ENCODE results near the gene THAP4.

Gene THAP4

GRCh38 chr2:241611062-241611461 lies 25.9 kb downstream of the THAP4 start:
- Histone ChIP-seq H3K9me2 (replicated peaks; ENCODE audit: insufficient read depth, low read length) (no peaks in the 10 kb centered on the region), H4K20me1 (ENCODE audit: low read depth, low read length) (no peaks in the 10 kb centered on the region), H2AFZ (ENCODE audit: low read depth, low read length, severe bottlenecking) (no peak overlapping the region), H3K27ac (ENCODE audit: low read depth, low read length) (no peak overlapping the region), H3K27me3 (ENCODE audit: low read length) (no peaks in the 10 kb centered on the region), H3K79me2 (ENCODE audit: insufficient read depth, low read length) (peaks cover 45% of the 10 kb centered on the region), H3K36me3 (ENCODE audit: low read length) (no peaks in the 10 kb centered on the region), H3K9me3 (ENCODE audit: insufficient read depth, low read length) (no peaks in the 10 kb centered on the region), H3F3A (ENCODE audit: insufficient read depth) (no peaks in the 10 kb centered on the region), H3K4me3 (ENCODE audit: insufficient read depth, low read length, poor library complexity, severe bottlenecking) (no peak overlapping the region), H3K4me2 (ENCODE audit: low read depth, low read length, poor library complexity, severe bottlenecking) (no peak overlapping the region), H3K9ac (ENCODE audit: low read length) (0 out of 2 replicates have a peak overlapping the region, but pooled peaks have one; percentile 49)
- TF ChIP-seq CTCF (IDR thresholded peaks at IDR 0.05; ENCODE audit: insufficient read depth, low read length, poor library complexity, severe bottlenecking) (no peak), EZH2phosphoT487 (conservative IDR thresholded peaks at IDR 0.05; ENCODE audit: low read length) (no peak)

GRCh38 chr2:241609859-241610793 lies 26.8 kb downstream of the THAP4 start:
- H4K20me1 ChIP-seq (ENCODE audit: low read depth, low read length) = no peaks in the 10 kb centered on the region
- H3K9ac ChIP-seq (ENCODE audit: low read length) = peak overlapping the region; percentile 49
- peak overlapping the region; percentile 47 for H3K4me3 ChIP-seq (ENCODE audit: insufficient read depth, low read length, poor library complexity, severe bottlenecking)
- no peak overlapping the region for H2AFZ ChIP-seq (ENCODE audit: low read depth, low read length, severe bottlenecking)
- H3K27ac ChIP-seq (ENCODE audit: low read depth, low read length) = no peak overlapping the region
- TF ChIP-seq CTCF (IDR thresholded peaks at IDR 0.05; ENCODE audit: insufficient read depth, low read length, poor library complexity, severe bottlenecking) = peak; percentile 45
- TF ChIP-seq EZH2phosphoT487 (conservative IDR thresholded peaks at IDR 0.05; ENCODE audit: low read length) = no peak
- H3K9me2 ChIP-seq (replicated peaks; ENCODE audit: insufficient read depth, low read length) = no peaks in the 10 kb centered on the region
- no peaks in the 10 kb centered on the region for H3K9me3 ChIP-seq (ENCODE audit: insufficient read depth, low read length)
- H3K27me3 ChIP-seq (ENCODE audit: low read length) = no peaks in the 10 kb centered on the region
- peaks cover 36% of the 10 kb centered on the region for H3K79me2 ChIP-seq (ENCODE audit: insufficient read depth, low read length)
- peak overlapping the region; percentile 56 for H3K4me2 ChIP-seq (ENCODE audit: low read depth, low read length, poor library complexity, severe bottlenecking)
- peaks cover under 1% of the 10 kb centered on the region; the same call in 1 of the 2 replicates for H3K36me3 ChIP-seq (ENCODE audit: low read length)
- no peaks in the 10 kb centered on the region for H3F3A ChIP-seq (ENCODE audit: insufficient read depth)

GRCh38 chr2:241608881-241609280 lies 28.1 kb downstream of the THAP4 start:
- Histone ChIP-seq H3K9ac (ENCODE audit: low read length) (no peak overlapping the region), H2AFZ (ENCODE audit: low read depth, low read length, severe bottlenecking) (no peak overlapping the region), H3K4me2 (ENCODE audit: low read depth, low read length, poor library complexity, severe bottlenecking) (no peak overlapping the region), H3K27me3 (ENCODE audit: low read length) (no peaks in the 10 kb centered on the region), H3K9me3 (ENCODE audit: insufficient read depth, low read length) (no peaks in the 10 kb centered on the region), H3K27ac (ENCODE audit: low read depth, low read length) (no peak overlapping the region), H3K4me3 (ENCODE audit: insufficient read depth, low read length, poor library complexity, severe bottlenecking) (no peak overlapping the region), H3K9me2 (replicated peaks; ENCODE audit: insufficient read depth, low read length) (no peaks in the 10 kb centered on the region), H3F3A (ENCODE audit: insufficient read depth) (no peaks in the 10 kb centered on the region), H3K79me2 (ENCODE audit: insufficient read depth, low read length) (peaks cover 28% of the 10 kb centered on the region), H3K36me3 (ENCODE audit: low read length) (peaks cover 6% of the 10 kb centered on the region; the same call in 1 of the 2 replicates), H4K20me1 (ENCODE audit: low read depth, low read length) (no peaks in the 10 kb centered on the region)
- TF ChIP-seq EZH2phosphoT487 (conservative IDR thresholded peaks at IDR 0.05; ENCODE audit: low read length) (no peak), CTCF (IDR thresholded peaks at IDR 0.05; ENCODE audit: insufficient read depth, low read length, poor library complexity, severe bottlenecking) (no peak)

Data from SU-DHL-6 (cell line).